ENCODE results near the gene RCAN3.
"Not testable (repeated sequence)": the region's sequence is repeated elsewhere in the genome, so short reads cannot be mapped to it uniquely, and the experiment has no call there.

GRCh38 chr1:24462128-24462527 lies 40.5 kb upstream of the RCAN3 start:
- not testable (repeated sequence) for TF ChIP-seq CTCF, POLR2A (IDR thresholded peaks at IDR 0.05)
